HCT116 (cell line): ENCODE results near the gene SMURF1. TPM values are rescaled to one million over a fixed set of nuclear protein-coding genes. Genes with fewer than 3 reads are reported as not detected.

Experiments used
- ATAC-seq: fragments of 200-7000 bp; cut with Tn5 transposase; 2 replicates; pipeline ENCODE4 v1.9.1; 2020; ENCODE audit warnings: mild to moderate bottlenecking, moderate library complexity
- BruUV-seq: library from RNA; stranded (reverse); fragments of 400-500 nt; replicated peaks from 2 replicates; lab custom pipeline; 2021; lab: Mats Ljungman, UMichigan
- CTCF ChIA-PET: fragments of 300-600 bp; sonication (Branson Sonifier 250); formaldehyde crosslinking; loops from one replicate; lab custom pipeline; 2021; ENCODE audit warnings: antibody characterized with exemption; lab: Charles Lee
- POLR2A ChIA-PET: fragments of 300-600, 350-600 bp; sonication (Branson Sonifier 250); formaldehyde crosslinking; loops from one replicate; lab custom pipeline; 2021; ENCODE audit warnings: antibody characterized with exemption; lab: Charles Lee
- RAD21 ChIA-PET, 2 experiments: fragments of 300-600 bp; sonication (Branson Sonifier 250); formaldehyde crosslinking; loops; one replicate each; lab custom pipeline; 2023; ENCODE audit warnings: low total read pairs in 2 of 2; ENCODE audit not compliant: uncharacterized antibody in 2 of 2, unreplicated experiment in 2 of 2, low non-redundant PET in 1 of 2; lab: Charles Lee
- DNase-seq: peaks from one replicate; pipeline ENCODE4 v3.0.0-alpha.2; 2010; ENCODE audit warnings: low read depth, low spot score
- H2AFZ ChIP-seq: fragments of 200-600 bp; shearing (Covaris generic), sonication (generic); 2 replicates; pipeline ENCODE4 v1.6.1; 2017; ENCODE audit warnings: low read depth, mixed run types, mixed read lengths, antibody characterized with exemption, low read length; ENCODE audit not compliant: poor library complexity, severe bottlenecking
- H3K27ac ChIP-seq: 2 replicates; pipeline ENCODE4 v1.5.1; 2012; ENCODE audit warnings: low read depth, low read length
- H3K27me3 ChIP-seq: fragments of 200-600 bp; sonication (generic); 2 replicates; pipeline ENCODE4 v1.6.1; 2016; ENCODE audit warnings: mixed run types, low read length, mixed read lengths; ENCODE audit not compliant: insufficient read depth
- H3K36me3 ChIP-seq, 2 experiments: fragments of 200-500 bp in 1 of 2; fragments of 200-600 bp in 1 of 2; sonication (Bioruptor generic) in 1 of 2; sonication (generic) in 1 of 2; 2 replicates each; pipeline versions ENCODE4 v1.5.1 to v1.6.1; 2014 to 2016; ENCODE audit warnings: low read length in 2 of 2, inconsistent platforms in 1 of 2, mixed read lengths in 1 of 2, mixed run types in 1 of 2; ENCODE audit not compliant: insufficient read depth in 2 of 2, control insufficient read depth in 1 of 2
- H3K4me1 ChIP-seq, 2 experiments: fragments of 200-600 bp in 1 of 2; sonication (generic) in 1 of 2; 2 replicates each; pipeline versions ENCODE4 v1.5.1 to v1.6.1; 2012 to 2017; ENCODE audit warnings: low read length in 2 of 2, inconsistent platforms in 1 of 2, mild to moderate bottlenecking in 1 of 2, mixed read lengths in 1 of 2, mixed run types in 1 of 2, moderate library complexity in 1 of 2; ENCODE audit not compliant: insufficient read depth in 2 of 2, control insufficient read depth in 1 of 2
- H3K4me2 ChIP-seq: fragments of 200-600 bp; sonication (generic); 2 replicates; pipeline ENCODE4 v1.6.1; 2017; ENCODE audit warnings: mixed run types, low read length, mixed read lengths
- H3K4me3 ChIP-seq, 2 experiments: fragments of 200-600 bp in 1 of 2; sonication (generic) in 1 of 2; replicated peaks in 1 of 2; 2 replicates each; pipeline ENCODE4 v1.5.1; 2011 to 2016; ENCODE audit warnings: low read length in 2 of 2, control low read depth in 1 of 2, low read depth in 1 of 2, mild to moderate bottlenecking in 1 of 2, mixed read lengths in 1 of 2, mixed run types in 1 of 2
- H3K79me2 ChIP-seq: fragments of 200-600 bp; sonication (generic); 2 replicates; pipeline ENCODE4 v1.6.1; 2017; ENCODE audit warnings: mild to moderate bottlenecking, mixed run types, low read length, moderate library complexity, mixed read lengths; ENCODE audit not compliant: insufficient read depth
- H3K9ac ChIP-seq: fragments of 200-600 bp; sonication (generic); 2 replicates; pipeline ENCODE4 v1.6.1; 2016; ENCODE audit warnings: low read length, mixed read lengths
- H3K9me2 ChIP-seq: fragments of 200-600 bp; sonication (generic), shearing (Covaris generic); 2 replicates; pipeline ENCODE4 v1.6.1; 2017; ENCODE audit warnings: mixed run types, mild to moderate bottlenecking, moderate library complexity; ENCODE audit not compliant: insufficient read depth
- H3K9me3 ChIP-seq, 2 experiments: fragments of 200-500 bp in 1 of 2; fragments of 200-600 bp in 1 of 2; sonication (Bioruptor generic) in 1 of 2; sonication (generic) in 1 of 2; 2 replicates each; pipeline ENCODE4 v1.6.1; 2014 to 2017; ENCODE audit warnings: low read length in 2 of 2, mixed read lengths in 2 of 2, inconsistent platforms in 1 of 2, low read depth in 1 of 2, mild to moderate bottlenecking in 1 of 2, mixed run types in 1 of 2, moderate library complexity in 1 of 2; ENCODE audit not compliant: control insufficient read depth in 1 of 2, insufficient read depth in 1 of 2
- H4K20me1 ChIP-seq: fragments of 200-600 bp; sonication (generic), shearing (Covaris generic); 2 replicates; pipeline ENCODE4 v1.6.1; 2017; ENCODE audit warnings: mixed run types, mild to moderate bottlenecking, moderate library complexity; ENCODE audit not compliant: insufficient read depth
- CEBPB ChIP-seq: IDR thresholded peaks from 2 replicates; pipeline ENCODE4 v1.6.1; 2012; ENCODE audit warnings: low read depth
- EGR1 ChIP-seq: IDR thresholded peaks from 2 replicates; pipeline ENCODE4 v1.6.1; 2012; ENCODE audit warnings: low read depth
- ELF1 ChIP-seq: IDR thresholded peaks from 2 replicates; pipeline ENCODE4 v1.6.1; 2012; ENCODE audit warnings: low read depth, borderline replicate concordance
- EZH2 ChIP-seq: fragments of 200-600 bp; sonication (generic); IDR thresholded peaks from 2 replicates; pipeline ENCODE4 v1.6.1; 2017; ENCODE audit warnings: antibody characterized with exemption, mixed run types
- POLR2AphosphoS5 ChIP-seq: IDR thresholded peaks from 2 replicates; pipeline ENCODE4 v1.6.1; 2011; ENCODE audit warnings: mild to moderate bottlenecking, low read depth, low read length, moderate library complexity
- RAD21 ChIP-seq: IDR thresholded peaks from 2 replicates; pipeline ENCODE4 v1.6.1; 2012; ENCODE audit warnings: low read depth, mild to moderate bottlenecking
- SP1 ChIP-seq: IDR thresholded peaks from 2 replicates; pipeline ENCODE4 v1.6.1; 2012; ENCODE audit warnings: low read depth
- YY1 ChIP-seq: IDR thresholded peaks from 2 replicates; pipeline ENCODE4 v1.6.1; 2011; ENCODE audit warnings: low read length, low read depth, moderate library complexity, mild to moderate bottlenecking; ENCODE audit not compliant: insufficient replicate concordance; ENCODE audit errors: extremely low read depth
- ZNF274 ChIP-seq: fragments of 200-500 bp; sonication (Bioruptor generic); IDR thresholded peaks from 2 replicates; pipeline ENCODE4 v1.6.1; 2014; ENCODE audit warnings: mild to moderate bottlenecking, low read depth, low read length, inconsistent platforms
- intact Hi-C: fragments of 100-400 bp; cut with micrococcal nuclease; formaldehyde crosslinking; loops from 2 replicates; pipeline ENCODE4 v1.10.0; 2022
- total RNA-seq: library from RNA; stranded (reverse); gene quantifications from one replicate; pipeline ENCODE4 v1.2.1, GENCODE V29; 2021; ENCODE audit not compliant: unreplicated experiment
- TF ChIP-seq, protein P1 (sequence below): IDR thresholded peaks from 2 replicates; pipeline ENCODE4 v1.6.1; 2011; ENCODE audit warnings: mild to moderate bottlenecking, low read length, moderate library complexity; ENCODE audit not compliant: insufficient replicate concordance; ENCODE audit errors: extremely low read depth
- TF ChIP-seq, protein P2 (sequence below): IDR thresholded peaks from 2 replicates; pipeline ENCODE4 v1.6.1; 2012
- TF ChIP-seq, protein P3 (sequence below): IDR thresholded peaks from 2 replicates; pipeline ENCODE4 v1.6.1; 2012

Gene SMURF1
- total RNA-seq, 1 experiment from 2014 or later = 24.6 TPM

DNA sequence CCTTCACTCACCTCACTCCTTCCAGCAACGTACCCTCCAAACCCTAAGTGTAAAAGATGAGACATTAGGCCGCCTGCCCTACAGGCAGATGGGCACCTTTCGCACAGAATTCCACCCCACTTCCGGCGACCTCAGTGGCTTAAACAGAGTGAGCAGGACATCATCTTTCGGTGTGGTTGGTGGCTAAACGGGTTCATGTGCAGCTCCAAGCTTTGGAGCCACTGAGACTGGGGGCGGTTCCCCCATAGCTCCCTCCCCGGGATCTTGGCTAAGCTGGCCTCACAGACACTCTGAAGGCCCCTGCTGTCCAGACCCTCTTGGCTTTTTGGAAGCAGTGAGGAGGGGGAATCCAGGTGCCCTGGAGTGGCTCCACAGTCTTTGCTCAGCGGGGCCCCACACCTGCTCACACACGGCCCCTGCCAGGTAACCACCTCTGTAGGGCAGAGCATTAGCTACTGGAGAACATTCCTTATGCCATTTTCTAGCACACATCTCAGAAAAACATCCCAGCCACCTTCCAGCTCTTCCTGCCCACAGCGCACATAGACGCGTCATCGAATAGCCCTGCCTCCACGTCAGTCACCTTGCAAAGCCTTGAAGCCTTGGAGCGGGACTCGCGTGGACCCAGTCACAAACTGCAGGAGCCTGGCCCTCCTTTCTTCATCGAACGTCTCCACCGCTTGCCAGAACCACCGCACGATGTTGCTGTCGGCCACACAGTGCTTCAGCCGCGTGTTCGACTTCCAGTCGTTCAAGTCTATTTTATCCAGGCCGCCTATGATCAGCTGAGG lies 108.8 kb downstream of the SMURF1 start:
- Histone ChIP-seq H3K36me3 (peaks cover 22 to 47% of the 10 kb centered on the region in 2 experiments), H3K27me3 (no peaks in the 10 kb centered on the region), H3K4me3 (no peak overlapping the region), H3K79me2 (no peaks in the 10 kb centered on the region), H3K4me1 (no peaks in the 10 kb centered on the region), H2AFZ (no peak overlapping the region), H3K9me2 (no peaks in the 10 kb centered on the region), H4K20me1 (no peaks in the 10 kb centered on the region), H3K9me3 (no peaks in the 10 kb centered on the region), H3K9ac (no peak overlapping the region), H3K27ac (no peak overlapping the region), H3K4me2 (no peak overlapping the region)
- ATAC-seq = no peak
- intact Hi-C loops = no loop called here
- DNase-seq = no peak
- no TSS peak for BruUV-seq
- ChIA-PET RAD21 (interaction anchor here in 1 of 2 experiments (0.5 kb wide), 1 partner anchor 108 kb away, joined by 3 read pairs; no protein-coding TSS in a partner anchor), CTCF (no interaction called here), POLR2A (no interaction called here)
- TF ChIP-seq, protein P1, sequence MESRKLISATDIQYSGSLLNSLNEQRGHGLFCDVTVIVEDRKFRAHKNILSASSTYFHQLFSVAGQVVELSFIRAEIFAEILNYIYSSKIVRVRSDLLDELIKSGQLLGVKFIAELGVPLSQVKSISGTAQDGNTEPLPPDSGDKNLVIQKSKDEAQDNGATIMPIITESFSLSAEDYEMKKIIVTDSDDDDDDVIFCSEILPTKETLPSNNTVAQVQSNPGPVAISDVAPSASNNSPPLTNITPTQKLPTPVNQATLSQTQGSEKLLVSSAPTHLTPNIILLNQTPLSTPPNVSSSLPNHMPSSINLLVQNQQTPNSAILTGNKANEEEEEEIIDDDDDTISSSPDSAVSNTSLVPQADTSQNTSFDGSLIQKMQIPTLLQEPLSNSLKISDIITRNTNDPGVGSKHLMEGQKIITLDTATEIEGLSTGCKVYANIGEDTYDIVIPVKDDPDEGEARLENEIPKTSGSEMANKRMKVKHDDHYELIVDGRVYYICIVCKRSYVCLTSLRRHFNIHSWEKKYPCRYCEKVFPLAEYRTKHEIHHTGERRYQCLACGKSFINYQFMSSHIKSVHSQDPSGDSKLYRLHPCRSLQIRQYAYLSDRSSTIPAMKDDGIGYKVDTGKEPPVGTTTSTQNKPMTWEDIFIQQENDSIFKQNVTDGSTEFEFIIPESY = no peak
- no peak for TF ChIP-seq ZNF274
- no peak for TF ChIP-seq YY1
- TF ChIP-seq, protein P2, sequence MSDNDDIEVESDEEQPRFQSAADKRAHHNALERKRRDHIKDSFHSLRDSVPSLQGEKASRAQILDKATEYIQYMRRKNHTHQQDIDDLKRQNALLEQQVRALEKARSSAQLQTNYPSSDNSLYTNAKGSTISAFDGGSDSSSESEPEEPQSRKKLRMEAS = no peak
- TF ChIP-seq EZH2 = no peak
- no peak for TF ChIP-seq CEBPB
- no peak for TF ChIP-seq SP1
- no peak for TF ChIP-seq POLR2AphosphoS5
- TF ChIP-seq ELF1 = no peak
- TF ChIP-seq EGR1 = no peak
- TF ChIP-seq, protein P3, sequence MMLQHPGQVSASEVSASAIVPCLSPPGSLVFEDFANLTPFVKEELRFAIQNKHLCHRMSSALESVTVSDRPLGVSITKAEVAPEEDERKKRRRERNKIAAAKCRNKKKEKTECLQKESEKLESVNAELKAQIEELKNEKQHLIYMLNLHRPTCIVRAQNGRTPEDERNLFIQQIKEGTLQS = no peak
- no peak for TF ChIP-seq RAD21
